Astrocyte (in vitro differentiated cells and primary cell): Measurements from ENCODE around the gene RABGAP1L. TPM values are rescaled to one million over a fixed set of nuclear protein-coding genes. Genes with fewer than 3 reads are reported as not detected.
"Not testable (repeated sequence)": the region's sequence is repeated elsewhere in the genome, so short reads cannot be mapped to it uniquely, and the experiment has no call there.

Source experiments
- DNase-seq: peaks from one replicate; pipeline ENCODE4 v3.0.0-alpha.2; 2010; ENCODE audit warnings: low read depth
- FAIRE-seq: peaks from 2 replicates; lab custom pipeline; 2011; peaks lifted over from hg19 to GRCh38; lab: Jason Lieb, UNC
- H2AFZ ChIP-seq: 2 replicates; pipeline ENCODE4 v1.6.0; 2012; ENCODE audit warnings: low read depth, low read length, inconsistent platforms
- H3K27ac ChIP-seq: 2 replicates; pipeline ENCODE4 v1.5.1; 2011; ENCODE audit warnings: low read depth, low read length, inconsistent platforms
- H3K27me3 ChIP-seq: 2 replicates; pipeline ENCODE4 v1.6.0; 2011; ENCODE audit warnings: low read length, inconsistent platforms; ENCODE audit not compliant: insufficient read depth
- H3K36me3 ChIP-seq: 2 replicates; pipeline ENCODE4 v1.5.1; 2011; ENCODE audit warnings: low read length, inconsistent platforms; ENCODE audit not compliant: insufficient read depth
- H3K4me1 ChIP-seq: 2 replicates; pipeline ENCODE4 v1.5.1; 2011; ENCODE audit warnings: low read length, inconsistent platforms; ENCODE audit not compliant: insufficient read depth
- H3K4me2 ChIP-seq: 2 replicates; pipeline ENCODE4 v1.6.0; 2012; ENCODE audit warnings: low read length, inconsistent platforms
- H3K4me3 ChIP-seq: 2 replicates; pipeline ENCODE4 v1.5.1; 2011; ENCODE audit warnings: low read depth, mild to moderate bottlenecking, low read length, inconsistent platforms; ENCODE audit not compliant: insufficient read depth
- H3K79me2 ChIP-seq: 2 replicates; pipeline ENCODE4 v1.6.0; 2012; ENCODE audit warnings: mild to moderate bottlenecking, low read length, inconsistent platforms; ENCODE audit not compliant: insufficient read depth
- H3K9ac ChIP-seq: 2 replicates; pipeline ENCODE4 v1.6.0; 2012; ENCODE audit warnings: mild to moderate bottlenecking, low read length, inconsistent platforms
- H3K9me3 ChIP-seq: 2 replicates; pipeline ENCODE4 v1.5.1; 2012; ENCODE audit warnings: low read depth, mild to moderate bottlenecking, low read length, inconsistent platforms; ENCODE audit not compliant: insufficient read depth
- H4K20me1 ChIP-seq: 2 replicates; pipeline ENCODE4 v1.6.0; 2012; ENCODE audit warnings: low read length, inconsistent platforms; ENCODE audit not compliant: insufficient read depth
- H3K27ac Mint-ChIP-seq: one replicate; pipeline ENCODE4 v1.8.0; 2021; ENCODE audit warnings: mild to moderate bottlenecking, mixed read lengths; ENCODE audit not compliant: unreplicated experiment
- H3K27me3 Mint-ChIP-seq: one replicate; pipeline ENCODE4 v1.8.0; 2021; ENCODE audit warnings: low read depth, mixed read lengths; ENCODE audit not compliant: unreplicated experiment
- H3K36me3 Mint-ChIP-seq: one replicate; pipeline ENCODE4 v1.8.0; 2021; ENCODE audit warnings: low read depth, mixed read lengths; ENCODE audit not compliant: unreplicated experiment
- H3K4me1 Mint-ChIP-seq: one replicate; pipeline ENCODE4 v1.8.0; 2021; ENCODE audit warnings: low read depth, mixed read lengths; ENCODE audit not compliant: unreplicated experiment
- H3K4me3 Mint-ChIP-seq: one replicate; pipeline ENCODE4 v1.8.0; 2021; ENCODE audit warnings: mild to moderate bottlenecking, moderate library complexity, mixed read lengths; ENCODE audit not compliant: unreplicated experiment
- H3K9me3 Mint-ChIP-seq: one replicate; pipeline ENCODE4 v1.8.0; 2021; ENCODE audit warnings: mild to moderate bottlenecking, mixed read lengths; ENCODE audit not compliant: unreplicated experiment
- CTCF ChIP-seq: IDR thresholded peaks from 2 replicates; pipeline ENCODE4 v1.5.1; 2011; ENCODE audit warnings: low read depth, mild to moderate bottlenecking, inconsistent platforms, low read length, moderate library complexity; ENCODE audit not compliant: insufficient read depth
- EZH2 ChIP-seq: IDR thresholded peaks from 2 replicates; pipeline ENCODE4 v1.6.1; 2012; ENCODE audit warnings: mild to moderate bottlenecking, low read length, inconsistent platforms; ENCODE audit not compliant: insufficient read depth
- total RNA-seq: library from RNA; stranded (reverse); gene quantifications from 2 replicates; pipeline ENCODE4 v1.2.1, GENCODE V29; 2021

The RABGAP1L gene
- total RNA-seq, 1 donor from 2014 or later = 40.2 TPM

DNA sequence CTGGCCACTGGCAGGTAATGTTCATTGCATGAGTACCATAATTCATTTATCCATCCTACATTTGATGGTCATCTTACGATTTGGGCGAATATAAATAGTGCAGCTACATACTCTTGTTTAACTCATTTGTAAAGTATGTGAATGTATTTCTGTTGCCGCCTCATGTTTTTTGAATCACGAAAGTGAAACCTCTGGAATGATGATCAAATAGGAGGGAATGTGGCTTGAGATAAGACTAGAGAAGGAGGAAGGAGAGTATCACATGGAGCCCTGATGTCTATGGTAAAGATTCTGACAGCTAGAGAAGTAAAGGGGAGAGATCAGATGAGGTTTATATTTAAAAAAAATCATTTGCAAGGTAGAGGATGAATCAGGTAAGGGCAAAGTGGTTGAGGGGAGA is 855.9 kb downstream of the RABGAP1L start:
- peaks cover 5% of the 10 kb centered on the region for H3K36me3 Mint-ChIP-seq
- peak overlapping the region; percentile 14 for H3K27ac Mint-ChIP-seq
- Histone ChIP-seq H3K4me3 (no peak overlapping the region), H3K9ac (peak overlapping the region; percentile 61), H3K36me3 (peaks cover 41% of the 10 kb centered on the region), H3K4me2 (peak overlapping the region; percentile 72), H3K79me2 (peaks cover 11% of the 10 kb centered on the region), H2AFZ (no peak overlapping the region), H3K27ac (peak overlapping the region; percentile 75), H3K9me3 (no peaks in the 10 kb centered on the region), H3K27me3 (no peaks in the 10 kb centered on the region), H3K4me1 (peaks cover 19% of the 10 kb centered on the region), H4K20me1 (no peaks in the 10 kb centered on the region)
- no peak for FAIRE-seq
- peak; percentile 87 for DNase-seq
- no peak overlapping the region for H3K4me3 Mint-ChIP-seq
- H3K4me1 Mint-ChIP-seq = peaks cover 9% of the 10 kb centered on the region
- H3K9me3 Mint-ChIP-seq = no peaks in the 10 kb centered on the region
- no peak for TF ChIP-seq CTCF
- no peak for TF ChIP-seq EZH2
- H3K27me3 Mint-ChIP-seq = no peaks in the 10 kb centered on the region

- H4K20me1 ChIP-seq = no peaks in the 10 kb centered on the region
- no peak overlapping the region for H3K4me3 Mint-ChIP-seq
- H3K4me2 ChIP-seq = no peak overlapping the region
- FAIRE-seq (no peak), DNase-seq (no peak)
- peaks cover 21% of the 10 kb centered on the region for H3K4me1 ChIP-seq
- H3K79me2 ChIP-seq = peaks cover 37% of the 10 kb centered on the region
- no peak overlapping the region for H3K27ac ChIP-seq
- H3K9me3 ChIP-seq = no peaks in the 10 kb centered on the region
- no peak overlapping the region for H2AFZ ChIP-seq
- no peak overlapping the region for H3K27ac Mint-ChIP-seq
- H3K36me3 Mint-ChIP-seq = peaks cover 2% of the 10 kb centered on the region
- no peak overlapping the region for H3K4me3 ChIP-seq
- peaks cover 17% of the 10 kb centered on the region for H3K4me1 Mint-ChIP-seq
- H3K36me3 ChIP-seq = peaks cover 11% of the 10 kb centered on the region
- TF ChIP-seq EZH2 (no peak), CTCF (no peak)
- H3K27me3 ChIP-seq = no peaks in the 10 kb centered on the region
- no peaks in the 10 kb centered on the region for H3K27me3 Mint-ChIP-seq
- peaks cover under 1% of the 10 kb centered on the region for H3K9me3 Mint-ChIP-seq
- H3K9ac ChIP-seq = no peak overlapping the region
These were observed 860.2 kb downstream of the RABGAP1L start for GRCh38 chr1:175019524-175019923.

DNA sequence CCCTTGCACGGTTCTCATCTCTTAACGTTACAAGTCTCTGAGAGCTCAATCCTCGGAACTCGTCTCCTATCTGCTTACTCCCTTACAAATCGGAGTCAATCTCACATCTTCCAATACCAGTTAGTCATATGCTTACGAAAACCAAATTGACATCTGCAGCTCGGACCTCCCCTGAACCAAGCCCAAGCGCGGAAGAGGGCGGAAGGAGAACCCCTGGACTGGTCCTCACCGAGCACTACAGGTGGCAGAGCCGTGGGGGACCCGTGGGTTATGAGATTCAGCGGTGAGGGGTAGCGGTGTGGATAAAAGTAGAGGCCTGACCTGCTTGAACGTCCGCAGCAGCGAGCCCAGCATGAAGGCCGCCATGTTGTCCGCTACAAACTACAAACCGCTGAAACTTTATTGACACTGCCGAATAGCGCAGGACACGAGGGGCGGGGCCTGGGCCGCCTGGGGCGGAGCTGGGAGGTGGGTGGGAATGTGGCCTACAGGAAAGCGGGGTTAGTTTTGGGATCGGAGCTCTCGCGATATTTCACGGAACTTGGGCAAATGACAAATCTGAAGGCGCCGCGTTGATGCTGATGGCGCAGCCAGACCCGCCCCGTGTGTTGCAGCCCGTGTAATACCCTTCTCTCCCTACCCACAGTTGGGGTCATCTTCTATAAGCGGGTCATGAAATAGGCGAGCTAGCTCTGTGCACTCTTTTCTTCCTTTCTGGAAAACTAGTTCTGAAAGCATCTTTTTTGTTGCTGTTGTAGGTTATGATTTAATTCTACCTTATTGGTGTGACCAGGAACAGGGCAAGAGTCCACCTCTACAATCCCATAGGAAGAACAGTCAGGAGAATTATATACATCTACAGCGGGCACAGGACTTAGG is 864.0 kb downstream of the RABGAP1L start, which contains the start of gene MRPS14:
Gene MRPS14, minus strand, starts transcription at position 383 of the 879 bp plus-strand sequence. Its CDS starts 17 bp downstream, at position 366.
- peak within 1 kb of the TSS; percentile 98 for H3K4me3 ChIP-seq
- no peaks in the 10 kb centered on the region for H3K36me3 ChIP-seq
- DNase-seq (peak; percentile 94), FAIRE-seq (peak; percentile 73)
- TF ChIP-seq EZH2 (no peak), CTCF (no peak)
- no peaks in the 10 kb centered on the region for H3K27me3 ChIP-seq
- peak within 1 kb of the TSS; percentile 88 for H2AFZ ChIP-seq
- peak within 1 kb of the TSS; percentile 99 for H3K9ac ChIP-seq
- H3K27ac ChIP-seq = peak within 1 kb of the TSS; percentile 92
- H3K27ac Mint-ChIP-seq = peak within 1 kb of the TSS; percentile 92
- H3K4me2 ChIP-seq = peak within 1 kb of the TSS; percentile 96
- H3K9me3 Mint-ChIP-seq = peaks cover 5% of the 10 kb centered on the region
- peaks cover 3% of the 10 kb centered on the region for H3K4me1 ChIP-seq
- H3K4me3 Mint-ChIP-seq = peak within 1 kb of the TSS; percentile 93
- H3K4me1 Mint-ChIP-seq = peaks cover 8% of the 10 kb centered on the region
- H3K27me3 Mint-ChIP-seq = no peaks in the 10 kb centered on the region
- H3K36me3 Mint-ChIP-seq = no peaks in the 10 kb centered on the region
- H4K20me1 ChIP-seq = no peaks in the 10 kb centered on the region
- no peaks in the 10 kb centered on the region for H3K9me3 ChIP-seq
- H3K79me2 ChIP-seq = peaks cover 37% of the 10 kb centered on the region

GRCh38 chr1:175023922-175024242 is 864.6 kb downstream of the RABGAP1L start:
- not testable (repeated sequence) for DNase-seq
- H3K27ac ChIP-seq = peak overlapping the region; percentile 92

More at GRCh38 chr1:175023922-175024242, 864.6 kb downstream of the RABGAP1L start:
- H3K9me3 Mint-ChIP-seq, H3K4me1 ChIP-seq, H4K20me1 ChIP-seq, H3K27me3 ChIP-seq, FAIRE-seq, H3K36me3 ChIP-seq, H3K9me3 ChIP-seq, H3K36me3 Mint-ChIP-seq, H3K27me3 Mint-ChIP-seq, H3K4me1 Mint-ChIP-seq: not testable (repeated sequence)
- Histone ChIP-seq H3K79me2 (peaks cover 37% of the 10 kb centered on the region), H3K4me2 (peak overlapping the region; percentile 96), H3K9ac (peak overlapping the region; percentile 99), H2AFZ (peak overlapping the region; percentile 88), H3K4me3 (peak overlapping the region; percentile 98)
- peak overlapping the region; percentile 92 for H3K27ac Mint-ChIP-seq
- H3K4me3 Mint-ChIP-seq = peak overlapping the region; percentile 93
